Measurements from ENCODE around the gene FMNL2.

The FMNL2 gene

GRCh38 chr2:152347076-152347475, 12.1 kb downstream of the FMNL2 start:
- TF ChIP-seq CTCF (IDR thresholded peaks at IDR 0.05; ENCODE audit: low read depth, low read length): no peak
- in situ Hi-C loops (cut with HindIII; ENCODE audit: low sequenced_read_pairs): no loop called here
- no peak overlapping the region for H3K4me3 ChIP-seq (ENCODE audit: low read depth, low read length)
- DNase-seq (ENCODE audit: low read depth, low spot score): peak; percentile 91

GRCh38 chr2:152348388-152348787, 13.4 kb downstream of the FMNL2 start:
- in situ Hi-C loops (cut with HindIII; ENCODE audit: low sequenced_read_pairs): no loop called here
- no peak for DNase-seq (ENCODE audit: low read depth, low spot score)
- TF ChIP-seq CTCF (IDR thresholded peaks at IDR 0.05; ENCODE audit: low read depth, low read length): no peak
- H3K4me3 ChIP-seq (ENCODE audit: low read depth, low read length): no peak overlapping the region

GRCh38 chr2:152349416-152349815, 14.4 kb downstream of the FMNL2 start:
- H3K4me3 ChIP-seq (ENCODE audit: low read depth, low read length): no peak overlapping the region
- no peak for DNase-seq (ENCODE audit: low read depth, low spot score)
- in situ Hi-C loops (cut with HindIII; ENCODE audit: low sequenced_read_pairs): no loop called here
- no peak for TF ChIP-seq CTCF (IDR thresholded peaks at IDR 0.05; ENCODE audit: low read depth, low read length)

GRCh38 chr2:152350155-152350679, 15.2 kb downstream of the FMNL2 start:
- no peak for DNase-seq (ENCODE audit: low read depth, low spot score)
- no peak overlapping the region for H3K4me3 ChIP-seq (ENCODE audit: low read depth, low read length)
- in situ Hi-C loops (cut with HindIII; ENCODE audit: low sequenced_read_pairs): no loop called here
- TF ChIP-seq CTCF (IDR thresholded peaks at IDR 0.05; ENCODE audit: low read depth, low read length): no peak

- DNase-seq (ENCODE audit: low read depth, low spot score): no peak
- no peak overlapping the region for H3K4me3 ChIP-seq (ENCODE audit: low read depth, low read length)
- TF ChIP-seq CTCF (IDR thresholded peaks at IDR 0.05; ENCODE audit: low read depth, low read length): no peak
- in situ Hi-C loops (cut with HindIII; ENCODE audit: low sequenced_read_pairs): no loop called here
Observed at GRCh38 chr2:152352616-152353015, 17.6 kb downstream of the FMNL2 start.

- no peak for TF ChIP-seq CTCF (IDR thresholded peaks at IDR 0.05; ENCODE audit: low read depth, low read length)
- in situ Hi-C loops (cut with HindIII; ENCODE audit: low sequenced_read_pairs): no loop called here
- DNase-seq (ENCODE audit: low read depth, low spot score): no peak
- no peak overlapping the region for H3K4me3 ChIP-seq (ENCODE audit: low read depth, low read length)
Observed at GRCh38 chr2:152353364-152353763, 18.4 kb downstream of the FMNL2 start.

All from astrocyte of the spinal cord (primary cell).